HepG2 (cell line): ENCODE results near the gene MUC22. TPM values are rescaled to one million over a fixed set of nuclear protein-coding genes. Genes with fewer than 3 reads are reported as not detected.

Experiments used
- ATAC-seq: fragments of 200-7000 bp; cut with Tn5 transposase; 3 replicates; pipeline ENCODE4 v1.9.1; 2020; ENCODE audit warnings: mild to moderate bottlenecking, moderate library complexity
- BruUV-seq: library from RNA; stranded (reverse); fragments of 400-500 nt; replicated peaks from 2 replicates; lab custom pipeline; 2021; lab: Mats Ljungman, UMichigan
- CTCF ChIA-PET: fragments of 300-600 bp; formaldehyde crosslinking; extraction: SDS; loops from one replicate; lab custom pipeline; 2021; ENCODE audit warnings: low total read pairs, inconsistent platforms, low intra/inter-chr PET ratio; lab: Yijun Ruan, JAX
- POLR2A ChIA-PET: fragments of 350-600 bp; sonication (Branson Sonifier 250); formaldehyde crosslinking; loops from one replicate; lab custom pipeline; 2020; ENCODE audit warnings: antibody characterized with exemption, inconsistent platforms; lab: Yijun Ruan, JAX
- DNase-seq: peaks from one replicate; pipeline ENCODE4 v3.0.0-alpha.2; 2015; ENCODE audit warnings: low spot score
- FAIRE-seq: peaks from 3 replicates; lab custom pipeline; 2011; peaks lifted over from hg19 to GRCh38; lab: Jason Lieb, UNC
- H2AFZ ChIP-seq: one replicate; pipeline ENCODE4 v1.6.1; 2011; ENCODE audit warnings: low read length, inconsistent platforms
- H3K27ac ChIP-seq: fragments of 300-600 bp; 3 replicates; pipeline ENCODE4 v1.8.0; 2011; ENCODE audit warnings: mixed run types, mild to moderate bottlenecking, mixed read lengths, low read length, inconsistent platforms; ENCODE audit not compliant: insufficient read depth; ENCODE audit errors: extremely low read length
- H3K27me3 ChIP-seq, 2 experiments: fragments of 200-600 bp in 1 of 2; 2 replicates in 1 of 2; 3 replicates in 1 of 2; pipeline versions ENCODE4 v1.6.0 to v1.8.0; 2011; ENCODE audit warnings: low read length in 2 of 2, mild to moderate bottlenecking in 2 of 2, moderate library complexity in 2 of 2, inconsistent platforms in 1 of 2; ENCODE audit not compliant: insufficient read depth in 2 of 2, control insufficient read depth in 1 of 2
- H3K36me3 ChIP-seq, 2 experiments: fragments of 200-600 bp in 1 of 2; replicated peaks in 1 of 2; 2 replicates in 1 of 2; 3 replicates in 1 of 2; pipeline versions ENCODE4 v1.5.1 to v1.8.0; 2011; ENCODE audit warnings: low read length in 2 of 2, inconsistent platforms in 1 of 2; ENCODE audit not compliant: insufficient read depth in 2 of 2, control insufficient read depth in 1 of 2
- H3K4me1 ChIP-seq: 2 replicates; pipeline ENCODE4 v1.5.1; 2012; ENCODE audit warnings: low read length, inconsistent platforms; ENCODE audit not compliant: insufficient read depth
- H3K4me2 ChIP-seq: 2 replicates; pipeline ENCODE4 v1.6.0; 2011; ENCODE audit warnings: low read depth, low read length, inconsistent platforms
- H3K4me3 ChIP-seq, 3 experiments: fragments of 200-600 bp in 1 of 3; sonication (generic), shearing (Covaris generic) in 1 of 3; replicated peaks in 1 of 3; 2 replicates each; pipeline ENCODE4 v1.5.1; 2011 to 2016; ENCODE audit warnings: low read length in 3 of 3, inconsistent platforms in 2 of 3, low read depth in 2 of 3, mild to moderate bottlenecking in 2 of 3, control low read depth in 1 of 3, mixed read lengths in 1 of 3; ENCODE audit not compliant: insufficient read depth in 1 of 3
- H3K79me2 ChIP-seq: one replicate; pipeline ENCODE4 v1.6.1; 2011; ENCODE audit warnings: low read length, inconsistent platforms; ENCODE audit not compliant: insufficient read depth
- H3K9ac ChIP-seq: 2 replicates; pipeline ENCODE4 v1.6.0; 2011; ENCODE audit warnings: mild to moderate bottlenecking, low read depth, low read length, inconsistent platforms; ENCODE audit not compliant: insufficient read depth
- H3K9me3 ChIP-seq: 2 replicates; pipeline ENCODE4 v1.5.1; 2012; ENCODE audit warnings: mild to moderate bottlenecking, low read length
- H4K20me1 ChIP-seq: 2 replicates; pipeline ENCODE4 v1.6.0; 2011; ENCODE audit warnings: inconsistent platforms, mild to moderate bottlenecking, low read length, moderate library complexity; ENCODE audit not compliant: insufficient read depth
- CERS6 ChIP-seq: sonication (generic); formaldehyde crosslinking; IDR thresholded peaks from 2 replicates; pipeline ENCODE4 v1.5.0; 2020; ENCODE audit warnings: missing genetic modification reagents
- E2F1 ChIP-seq: sonication (generic); formaldehyde crosslinking; IDR thresholded peaks from 2 replicates; pipeline ENCODE4 v1.5.0; 2020; ENCODE audit warnings: missing genetic modification reagents
- FOXC1 ChIP-seq: sonication (generic); formaldehyde crosslinking; IDR thresholded peaks from 2 replicates; pipeline ENCODE4 v1.8.0; 2022; ENCODE audit warnings: mild to moderate bottlenecking, missing genetic modification reagents, borderline replicate concordance
- HMGXB4 ChIP-seq, 2 experiments: sonication (generic) in 1 of 2; formaldehyde crosslinking in 1 of 2; IDR thresholded peaks; 2 replicates each; pipeline versions ENCODE4 v1.4.0 to v1.6.1; 2018 to 2020; ENCODE audit warnings: missing genetic modification reagents in 2 of 2, borderline replicate concordance in 1 of 2, low read depth in 1 of 2, mild to moderate bottlenecking in 1 of 2, missing biosample characterization in 1 of 2
- KLF13 ChIP-seq: sonication (generic); formaldehyde crosslinking; IDR thresholded peaks from 2 replicates; pipeline ENCODE4 v1.4.0; 2020; ENCODE audit warnings: mild to moderate bottlenecking, missing genetic modification reagents
- KLF15 ChIP-seq: sonication (generic); formaldehyde crosslinking; IDR thresholded peaks from 2 replicates; pipeline ENCODE4 v1.8.1; 2023; ENCODE audit warnings: borderline replicate concordance, mild to moderate bottlenecking, inconsistent platforms, missing genetic modification reagents, mixed read lengths
- KMT2A ChIP-seq: sonication (generic); formaldehyde crosslinking; IDR thresholded peaks from 2 replicates; pipeline ENCODE4 v1.4.0; 2020; ENCODE audit warnings: missing genetic modification reagents
- MAFG ChIP-seq: sonication (generic); formaldehyde crosslinking; IDR thresholded peaks from 2 replicates; pipeline ENCODE4 v1.5.1; 2020; ENCODE audit warnings: mild to moderate bottlenecking, missing genetic modification reagents
- NFE2L2 ChIP-seq: fragments of 150-350 bp; IDR thresholded peaks from 2 replicates; pipeline ENCODE4 v1.6.1; 2014; ENCODE audit warnings: low read length
- PHF21A ChIP-seq: sonication (generic); formaldehyde crosslinking; IDR thresholded peaks from 2 replicates; pipeline ENCODE4 v1.5.0; 2020; ENCODE audit warnings: mild to moderate bottlenecking, missing genetic modification reagents
- RXRA ChIP-seq: sonication (generic); formaldehyde crosslinking; IDR thresholded peaks from 2 replicates; pipeline ENCODE4 v1.5.1; 2020; ENCODE audit warnings: missing genetic modification reagents
- SPEN ChIP-seq: sonication (generic); formaldehyde crosslinking; IDR thresholded peaks from 2 replicates; pipeline ENCODE4 v1.5.1; 2020; ENCODE audit warnings: low read depth, mild to moderate bottlenecking, missing genetic modification reagents
- SRSF1 ChIP-seq: fragments of 200-400 bp; formaldehyde crosslinking; optimal IDR thresholded peaks from 2 replicates; pipeline ENCODE3; 2017; ENCODE audit warnings: mild to moderate bottlenecking, low read depth, low read length, moderate library complexity
- SRY ChIP-seq: sonication (generic); formaldehyde crosslinking; IDR thresholded peaks from 2 replicates; pipeline ENCODE4 v1.8.0; 2022; ENCODE audit warnings: mild to moderate bottlenecking, missing genetic modification reagents
- TGIF2 ChIP-seq: IDR thresholded peaks from 2 replicates; pipeline ENCODE4 v1.6.1; 2016; ENCODE audit warnings: control low read depth, missing compliant biosample characterization
- ZKSCAN1 ChIP-seq: fragments of 150-350 bp; IDR thresholded peaks from 2 replicates; pipeline ENCODE4 v1.6.1; 2014; ENCODE audit warnings: low read length
- ZKSCAN5 ChIP-seq: sonication (generic); formaldehyde crosslinking; IDR thresholded peaks from 2 replicates; pipeline ENCODE4 v1.5.1; 2020; ENCODE audit warnings: mild to moderate bottlenecking, missing genetic modification reagents
- ZNF136 ChIP-seq: sonication (generic); formaldehyde crosslinking; IDR thresholded peaks from 2 replicates; pipeline ENCODE4 v1.8.1; 2022; ENCODE audit warnings: low read depth, mild to moderate bottlenecking, moderate library complexity, missing genetic modification reagents
- ZNF18 ChIP-seq: sonication (generic); formaldehyde crosslinking; IDR thresholded peaks from 2 replicates; pipeline ENCODE4 v1.8.0; 2022; ENCODE audit warnings: mild to moderate bottlenecking, missing genetic modification reagents; ENCODE audit not compliant: insufficient replicate concordance
- ZSCAN25 ChIP-seq: sonication (generic); formaldehyde crosslinking; IDR thresholded peaks from 2 replicates; pipeline ENCODE4 v1.8.0; 2022; ENCODE audit warnings: mild to moderate bottlenecking, missing genetic modification reagents
- WGBS: methylation state at CpG from one replicate; pipeline ENCODE4 v1.1.6; 2017; ENCODE audit warnings: low lambda C conversion rate; 5-methylcytosine and 5-hydroxymethylcytosine counted together
- in situ Hi-C: cut with HindIII; loops from 2 replicates; pipeline ENCODE4 v1.10.0; 2017; ENCODE audit warnings: low pct_unique_long_range_greater_than_20kb; ENCODE audit not compliant: extremely low pct_ligation_motif_present
- intact Hi-C: fragments of 100-400 bp; cut with micrococcal nuclease; formaldehyde crosslinking; loops from one replicate; pipeline ENCODE4 v1.10.0; 2022; ENCODE audit not compliant: unreplicated experiment
- polyA plus RNA-seq, 8 experiments: library from polyadenylated mRNA; depleted of rRNA in 3 of 8; stranded (reverse) in 7 of 8; unstranded in 1 of 8; fragments of >200 nt; fragmentation: Illumina TruSeq in 4 of 8; extraction: Trizol in 4 of 8; gene quantifications; 2 replicates each; pipeline versions ENCODE4 v1.2.1 to v1.2.3, GENCODE V29; 2011 to 2016; ENCODE audit warnings: low read depth in 4 of 8, missing spikeins in 1 of 8, mixed read lengths in 1 of 8; ENCODE audit not compliant: insufficient read depth in 1 of 8
- total RNA-seq, 5 experiments: library from RNA; depleted of rRNA; stranded (reverse); fragments of >200 nt; fragmentation: Illumina TruSeq; extraction: Trizol; gene quantifications; 2 replicates each; pipeline ENCODE4 v1.2.3, GENCODE V29; 2016; ENCODE audit warnings: low read depth in 1 of 5

Gene MUC22
- total and polyA plus RNA-seq, 2 of the 13 experiments (the other 11 are each of a cell fraction or from before 2014, with no cell fraction given) = not detected

GRCh38 chr6:31011153-31011552 is 879 bp downstream of the MUC22 start:
- Histone ChIP-seq H3K79me2 (no peaks in the 10 kb centered on the region), H2AFZ (no peak overlapping the region), H3K36me3 (no peaks in the 10 kb centered on the region), H3K4me3 (no peak overlapping the region), H3K4me2 (no peak overlapping the region), H3K4me1 (peaks cover 22% of the 10 kb centered on the region), H4K20me1 (no peaks in the 10 kb centered on the region), H3K9ac (no peak overlapping the region), H3K27me3 (peaks cover 0 to 12% of the 10 kb centered on the region in 2 experiments; a peak in 2 of 5 replicates), H3K27ac (no peak overlapping the region), H3K9me3 (no peaks in the 10 kb centered on the region)
- DNase-seq (peak; percentile 76), FAIRE-seq (peak; percentile 46), ATAC-seq (peak; percentile 70)
- under 1% methylated on average over 6 of the region's 6 CpGs for WGBS
- CTCF ChIA-PET = no interaction called here
- in situ Hi-C loops (no loop called here), intact Hi-C loops (no loop called here)
- POLR2A ChIA-PET = no interaction called here
- no TSS peak for BruUV-seq
- TF ChIP-seq SPEN (CRISPR knock-in tag) (no peak), ZSCAN25 (CRISPR knock-in tag) (no peak), HMGXB4 (CRISPR knock-in tag; IDR thresholded peaks at IDR 0.05; ENCODE audit: borderline replicate concordance in 1 of 2, low read depth in 1 of 2) (no peak), KLF13 (CRISPR knock-in tag) (no peak), NFE2L2 (no peak), SRSF1 (no peak), TGIF2 (CRISPR knock-in tag) (no peak), RXRA (CRISPR knock-in tag) (no peak), ZKSCAN5 (no peak), ZNF136 (CRISPR knock-in tag) (no peak), KLF15 (CRISPR knock-in tag) (no peak), PHF21A (CRISPR knock-in tag) (peak; percentile 40; the same call in 1 of the 2 replicates), ZNF18 (no peak), ZKSCAN1 (no peak), FOXC1 (no peak), SRY (CRISPR knock-in tag) (no peak), CERS6 (CRISPR knock-in tag) (no peak), KMT2A (CRISPR knock-in tag) (no peak), MAFG (CRISPR knock-in tag) (no peak), E2F1 (CRISPR knock-in tag) (no peak)
